ENCODE measurements around the gene FHOD3. TPM values are rescaled to one million over a fixed set of nuclear protein-coding genes. Genes with fewer than 3 reads are reported as not detected.
A peak's percentile ranks its signal among the peaks of the same experiment; 100 is the strongest.

Gene FHOD3
- total and polyA plus RNA-seq, 2 of the 8 experiments (the other 6 are each of a cell fraction or from before 2014, with no cell fraction given), result 9.7 to 10.5 TPM

GRCh38 chr18:36572135-36572856 is 274.8 kb downstream of the FHOD3 start (continued):
- TF ChIP-seq ZNF274 (IDR thresholded peaks at IDR 0.05; ENCODE audit: borderline replicate concordance, extremely low read depth, low read length), result no peak
- TF ChIP-seq TAF1 (IDR thresholded peaks at IDR 0.05; ENCODE audit: low read depth, low read length), result no peak
- no peak for TF ChIP-seq TAF7 (optimal IDR thresholded peaks at IDR 0.05; ENCODE audit: borderline replicate concordance, low read depth, low read length)
- no peak for TF ChIP-seq POLR2A (IDR thresholded peaks at IDR 0.05; ENCODE audit: control extremely low read depth in 1 of 2, low read depth in 2 of 2, low read length in 2 of 2)
- no peak for TF ChIP-seq CHD2 (IDR thresholded peaks at IDR 0.05; ENCODE audit: low read length)
- TF ChIP-seq EZH2 (IDR thresholded peaks at IDR 0.05; ENCODE audit: low read depth, low read length, severe bottlenecking), result no peak
- TF ChIP-seq SIRT6 (IDR thresholded peaks at IDR 0.05; ENCODE audit: low read length), result no peak
- peak; percentile 67 to 75 for TF ChIP-seq RAD21 (IDR thresholded peaks at IDR 0.05 in 1 of 2, conservative IDR thresholded peaks at IDR 0.05 in 1 of 2; ENCODE audit: low read depth in 2 of 2, low read length in 2 of 2)
- no peak for TF ChIP-seq FOSL1 (IDR thresholded peaks at IDR 0.05; ENCODE audit: insufficient read depth, low read depth, low read length)
